ENCODE data around the gene LRTM2. TPM values are rescaled to one million over a fixed set of nuclear protein-coding genes. Genes with fewer than 3 reads are reported as not detected.

Gene LRTM2
- total and polyA plus RNA-seq, 9 of the 15 experiments (the other 6 are each of a cell fraction or from before 2014, with no cell fraction given): 0.09 TPM; not detected in 8

GRCh38 chr12:1838994-1839365 is 18.6 kb downstream of the LRTM2 start:
- Histone ChIP-seq H3K4me2 (ENCODE audit: insufficient read depth, low read length) (no peak overlapping the region), H4K20me1 (replicated peaks; ENCODE audit: control insufficient read depth, insufficient read depth, low read length) (no peaks in the 10 kb centered on the region), H3K9me1 (ENCODE audit: control insufficient read depth, insufficient read depth, low read length) (no peaks in the 10 kb centered on the region), H3K27ac (ENCODE audit: extremely low read depth, low read depth, low read length) (no peak overlapping the region), H3K9me3 (replicated peaks; ENCODE audit: control insufficient read depth, insufficient read depth, low read depth, low read length) (no peaks in the 10 kb centered on the region), H3K27me3 (ENCODE audit: control insufficient read depth in 2 of 2, insufficient read depth in 2 of 2, low read length in 2 of 2) (peaks cover 27 to 76% of the 10 kb centered on the region in 2 experiments), H3K9ac (ENCODE audit: insufficient read depth in 1 of 2, low read depth in 2 of 2, low read length in 2 of 2) (no peak overlapping the region), H3K4me1 (replicated peaks in 1 of 2; ENCODE audit: control insufficient read depth in 2 of 2, insufficient read depth in 2 of 2, low read length in 2 of 2) (peaks cover 0 to 11% of the 10 kb centered on the region in 2 experiments; a peak in 1 of 5 replicates), H3K4me3 (no peak overlapping the region), H2AFZ (ENCODE audit: low read depth, low read length) (no peak overlapping the region), H3K79me2 (ENCODE audit: control insufficient read depth, insufficient read depth, low read length) (no peaks in the 10 kb centered on the region), H3K36me3 (ENCODE audit: control insufficient read depth, insufficient read depth, low read length) (no peaks in the 10 kb centered on the region)
- no peak for TF ChIP-seq FUS (optimal IDR thresholded peaks at IDR 0.05; ENCODE audit: low read depth, low read length)
- no peak for TF ChIP-seq SMARCB1 (IDR thresholded peaks at IDR 0.05; ENCODE audit: insufficient read length, low read depth)
- TF ChIP-seq CHAMP1 (IDR thresholded peaks at IDR 0.05): no peak
- TF ChIP-seq ZFPM2 (CRISPR knock-in tag; IDR thresholded peaks at IDR 0.05): no peak
- no peak for TF ChIP-seq ZNF140 (CRISPR knock-in tag; IDR thresholded peaks at IDR 0.05)
- TF ChIP-seq MAFK (IDR thresholded peaks at IDR 0.05; ENCODE audit: low read length): no peak
- no peak for TF ChIP-seq JUN (IDR thresholded peaks at IDR 0.05; ENCODE audit: borderline replicate concordance, low read depth, low read length)
- no peak for TF ChIP-seq JUN (CRISPR knock-in tag; IDR thresholded peaks at IDR 0.05; ENCODE audit: borderline replicate concordance)
- no peak for TF ChIP-seq CEBPB (tag; IDR thresholded peaks at IDR 0.05)
- TF ChIP-seq ZNF57 (CRISPR knock-in tag; IDR thresholded peaks at IDR 0.05): no peak
- TF ChIP-seq ELF2 (CRISPR knock-in tag; IDR thresholded peaks at IDR 0.05): no peak
- no peak for TF ChIP-seq ARID3B (CRISPR knock-in tag; IDR thresholded peaks at IDR 0.05; ENCODE audit: borderline replicate concordance)
- no peak for TF ChIP-seq TAF15 (IDR thresholded peaks at IDR 0.05; ENCODE audit: low read depth, low read length)
- TF ChIP-seq CHD2 (IDR thresholded peaks at IDR 0.05; ENCODE audit: low read depth, low read length): no peak
- WGBS (ENCODE audit: insufficient coverage, low coverage, missing lambda C conversion rate): 11% methylated on average over 13 of the region's 15 CpGs
- DNase-seq (ENCODE audit: extremely low read depth in 1 of 4, low spot score in 3 of 4) (no peak), FAIRE-seq (no peak), ATAC-seq (no peak)
- POLR2A ChIA-PET: no interaction called here
- BruUV-seq (replicated peaks): no TSS peak
- in situ Hi-C loops (cut with MboI): no loop called here
- CTCF ChIA-PET (ENCODE audit: low intra/inter-chr PET ratio): no interaction called here
- intact Hi-C loops (cut with micrococcal nuclease): no loop called here

All from K562 (cell line).